HEK293 (cell line): Measurements from ENCODE around the gene TAPBPL.

ENCODE experiments used
- CTCF ChIA-PET: fragments of 350-600 bp; formaldehyde crosslinking; extraction: SDS; loops from one replicate; lab custom pipeline; 2021; ENCODE audit warnings: antibody characterized with exemption; lab: Yijun Ruan, JAX
- POLR2A ChIA-PET: fragments of 300-600 bp; formaldehyde crosslinking; extraction: SDS; loops from one replicate; lab custom pipeline; 2020; ENCODE audit warnings: antibody characterized with exemption, inconsistent platforms; lab: Yijun Ruan, JAX
- H3K27ac ChIP-seq: fragments of 200-500 bp; sonication (Bioruptor generic); 2 replicates; pipeline ENCODE4 v1.5.1; 2014; ENCODE audit warnings: low read depth, low read length, control low read depth, inconsistent platforms; ENCODE audit errors: extremely low read depth
- H3K36me3 ChIP-seq, 2 experiments: fragments of 200-500 bp in 1 of 2; sonication (Bioruptor generic) in 1 of 2; 1 replicate in 1 of 2; 2 replicates in 1 of 2; pipeline ENCODE4 v1.5.1; 2014 to 2017; ENCODE audit warnings: inconsistent platforms in 2 of 2, low read length in 2 of 2; ENCODE audit not compliant: control insufficient read depth in 2 of 2, insufficient read depth in 1 of 2
- H3K4me1 ChIP-seq: fragments of 200-500 bp; sonication (Bioruptor generic); 2 replicates; pipeline ENCODE4 v1.5.1; 2014; ENCODE audit warnings: mild to moderate bottlenecking, low read length, inconsistent platforms; ENCODE audit not compliant: control insufficient read depth, insufficient read depth
- H3K4me3 ChIP-seq: 2 replicates; pipeline ENCODE4 v1.5.1; 2011; ENCODE audit warnings: low read depth, mild to moderate bottlenecking, control low read depth, low read length, moderate library complexity
- H3K9me3 ChIP-seq: fragments of 200-500 bp; sonication (Bioruptor generic); 2 replicates; pipeline ENCODE4 v1.5.1; 2014; ENCODE audit warnings: low read depth, low read length, inconsistent platforms; ENCODE audit not compliant: control insufficient read depth, insufficient read depth
- EGR2 ChIP-seq: fragments of 450-650 bp; formaldehyde crosslinking; IDR thresholded peaks from 2 replicates; pipeline ENCODE4 v1.5.1; 2016; ENCODE audit warnings: low read depth, missing biosample characterization, missing genetic modification characterization
- GLI4 ChIP-seq: fragments of 450-650 bp; formaldehyde crosslinking; IDR thresholded peaks from 2 replicates; pipeline ENCODE4 v1.5.1; 2016; ENCODE audit warnings: missing biosample characterization, missing genetic modification characterization
- GLIS2 ChIP-seq: fragments of 450-650 bp; formaldehyde crosslinking; IDR thresholded peaks from 2 replicates; pipeline ENCODE4 v1.5.1; 2016; ENCODE audit warnings: missing biosample characterization, missing genetic modification characterization
- MYNN ChIP-seq: fragments of 450-650 bp; formaldehyde crosslinking; IDR thresholded peaks from 2 replicates; pipeline ENCODE4 v1.5.1; 2016; ENCODE audit warnings: missing biosample characterization, missing genetic modification characterization, borderline replicate concordance
- MZF1 ChIP-seq: fragments of 450-650 bp; formaldehyde crosslinking; IDR thresholded peaks from 2 replicates; pipeline ENCODE4 v1.5.1; 2017; ENCODE audit warnings: missing biosample characterization, missing genetic modification characterization, borderline replicate concordance
- RBAK ChIP-seq: fragments of 450-650 bp; formaldehyde crosslinking; IDR thresholded peaks from 2 replicates; pipeline ENCODE4 v1.5.1; 2016; ENCODE audit warnings: missing biosample characterization, missing genetic modification characterization
- SETDB1 ChIP-seq: IDR thresholded peaks from one replicate; pipeline ENCODE4 v1.6.1; 2017; ENCODE audit warnings: mild to moderate bottlenecking, low read length, moderate library complexity, mixed read lengths; ENCODE audit not compliant: insufficient read length
- YY2 ChIP-seq: fragments of 450-650 bp; formaldehyde crosslinking; IDR thresholded peaks from 2 replicates; pipeline ENCODE4 v1.5.1; 2016; ENCODE audit warnings: missing biosample characterization, missing genetic modification characterization
- ZNF112 ChIP-seq: fragments of 450-650 bp; formaldehyde crosslinking; IDR thresholded peaks from 2 replicates; pipeline ENCODE4 v1.5.0; 2017; ENCODE audit warnings: missing biosample characterization, missing genetic modification characterization
- ZNF138 ChIP-seq: fragments of 450-650 bp; formaldehyde crosslinking; IDR thresholded peaks from 2 replicates; pipeline ENCODE4 v1.5.1; 2016; ENCODE audit warnings: missing biosample characterization, missing genetic modification characterization, borderline replicate concordance
- ZNF140 ChIP-seq: fragments of 450-650 bp; formaldehyde crosslinking; IDR thresholded peaks from 2 replicates; pipeline ENCODE4 v1.5.1; 2016; ENCODE audit warnings: missing biosample characterization, missing genetic modification characterization
- ZNF155 ChIP-seq: fragments of 450-650 bp; formaldehyde crosslinking; IDR thresholded peaks from 2 replicates; pipeline ENCODE4 v1.5.1; 2016; ENCODE audit warnings: missing biosample characterization, missing genetic modification characterization
- ZNF157 ChIP-seq: fragments of 450-650 bp; formaldehyde crosslinking; IDR thresholded peaks from 2 replicates; pipeline ENCODE4 v1.5.1; 2016; ENCODE audit warnings: missing biosample characterization, missing genetic modification characterization
- ZNF214 ChIP-seq: fragments of 450-650 bp; formaldehyde crosslinking; IDR thresholded peaks from 2 replicates; pipeline ENCODE4 v1.5.1; 2017; ENCODE audit warnings: missing biosample characterization, mild to moderate bottlenecking, missing genetic modification characterization, borderline replicate concordance
- ZNF501 ChIP-seq: fragments of 450-650 bp; formaldehyde crosslinking; IDR thresholded peaks from 2 replicates; pipeline ENCODE4 v1.5.1; 2016; ENCODE audit warnings: missing biosample characterization, missing genetic modification characterization
- ZNF529 ChIP-seq: fragments of 450-650 bp; formaldehyde crosslinking; IDR thresholded peaks from 2 replicates; pipeline ENCODE4 v1.5.1; 2017; ENCODE audit warnings: missing genetic modification characterization, missing biosample characterization; ENCODE audit not compliant: insufficient replicate concordance
- ZNF544 ChIP-seq: fragments of 450-650 bp; formaldehyde crosslinking; IDR thresholded peaks from 2 replicates; pipeline ENCODE4 v1.5.0; 2017; ENCODE audit warnings: missing biosample characterization, missing genetic modification characterization
- ZNF548 ChIP-seq: fragments of 450-650 bp; formaldehyde crosslinking; IDR thresholded peaks from 2 replicates; pipeline ENCODE4 v1.5.1; 2016; ENCODE audit warnings: missing biosample characterization, missing genetic modification characterization
- ZNF549 ChIP-seq: fragments of 450-650 bp; IDR thresholded peaks from 2 replicates; pipeline ENCODE4 v1.5.1; 2018; ENCODE audit warnings: missing biosample characterization, missing genetic modification characterization, mild to moderate bottlenecking, inconsistent platforms, moderate library complexity
- ZNF76 ChIP-seq: fragments of 450-650 bp; formaldehyde crosslinking; IDR thresholded peaks from 2 replicates; pipeline ENCODE4; 2016; ENCODE audit warnings: low read depth, missing biosample characterization, missing genetic modification characterization, borderline replicate concordance
- ZXDB ChIP-seq: fragments of 450-650 bp; formaldehyde crosslinking; IDR thresholded peaks from 2 replicates; pipeline ENCODE4 v1.5.1; 2016; ENCODE audit warnings: missing biosample characterization, missing genetic modification characterization
- TF ChIP-seq, protein P1 (sequence below): fragments of 450-650 bp; formaldehyde crosslinking; IDR thresholded peaks from 2 replicates; pipeline ENCODE4 v1.5.1; 2016; ENCODE audit warnings: missing biosample characterization, missing genetic modification characterization
- TF ChIP-seq, protein P2 (sequence below): fragments of 450-650 bp; formaldehyde crosslinking; IDR thresholded peaks from 2 replicates; pipeline ENCODE4 v1.5.1; 2016; ENCODE audit warnings: missing biosample characterization, missing genetic modification characterization

Gene TAPBPL

GRCh38 chr12:6460751-6461371 is 9.0 kb downstream of the TAPBPL start (continued):
- TF ChIP-seq ZNF214 (tag by site-specific recombination) (no peak), EGR2 (tag by site-specific recombination) (no peak)

GRCh38 chr12:6461401-6462233 is 9.8 kb downstream of the TAPBPL start:
- Histone ChIP-seq H3K36me3 (peaks cover 9 to 70% of the 10 kb centered on the region in 2 experiments), H3K9me3 (no peaks in the 10 kb centered on the region), H3K4me3 (no peak overlapping the region), H3K27ac (no peak overlapping the region), H3K4me1 (no peaks in the 10 kb centered on the region)
- CTCF ChIA-PET: interaction anchor here (0.6 to 1.6 kb wide), 2 partner anchors 34 to 38 kb away, joined by 4 read pairs; no protein-coding TSS in a partner anchor
- TF ChIP-seq, protein P1, sequence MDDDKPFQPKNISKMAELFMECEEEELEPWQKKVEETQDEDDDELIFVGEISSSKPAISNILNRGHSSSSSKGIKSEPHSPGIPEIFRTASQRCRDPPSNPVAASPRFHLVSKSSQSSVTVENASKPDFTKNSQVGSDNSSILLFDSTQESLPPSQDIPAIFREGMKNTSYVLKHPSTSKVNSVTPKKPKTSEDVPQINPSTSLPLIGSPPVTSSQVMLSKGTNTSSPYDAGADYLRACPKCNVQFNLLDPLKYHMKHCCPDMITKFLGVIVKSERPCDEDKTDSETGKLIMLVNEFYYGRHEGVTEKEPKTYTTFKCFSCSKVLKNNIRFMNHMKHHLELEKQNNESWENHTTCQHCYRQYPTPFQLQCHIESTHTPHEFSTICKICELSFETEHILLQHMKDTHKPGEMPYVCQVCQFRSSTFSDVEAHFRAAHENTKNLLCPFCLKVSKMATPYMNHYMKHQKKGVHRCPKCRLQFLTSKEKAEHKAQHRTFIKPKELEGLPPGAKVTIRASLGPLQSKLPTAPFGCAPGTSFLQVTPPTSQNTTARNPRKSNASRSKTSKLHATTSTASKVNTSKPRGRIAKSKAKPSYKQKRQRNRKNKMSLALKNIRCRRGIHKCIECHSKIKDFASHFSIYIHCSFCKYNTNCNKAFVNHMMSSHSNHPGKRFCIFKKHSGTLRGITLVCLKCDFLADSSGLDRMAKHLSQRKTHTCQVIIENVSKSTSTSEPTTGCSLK (tag by site-specific recombination): no peak
- TF ChIP-seq SETDB1 (no peak), ZNF548 (tag by site-specific recombination) (no peak), MYNN (peak; percentile 80), ZNF138 (tag by site-specific recombination) (no peak)
- POLR2A ChIA-PET: interaction anchor here (1.0 to 4.3 kb wide), 2 partner anchors 9 to 73 kb away, joined by 3 to 40 read pairs; partner anchors contain the start of genes GAPDH and VAMP1

- ChIA-PET CTCF (interaction anchor here (0.6 to 1.7 kb wide), 5 partner anchors 35 to 267 kb away, joined by 3 to 11 read pairs (median 4); no protein-coding TSS in a partner anchor), POLR2A (interaction anchor here (1.8 to 4.3 kb wide), 2 partner anchors 8 to 38 kb away, joined by 4 to 40 read pairs; partner anchors contain the start of gene VAMP1)
- Histone ChIP-seq H3K4me1 (no peaks in the 10 kb centered on the region), H3K4me3 (no peak overlapping the region), H3K36me3 (peaks cover 9 to 69% of the 10 kb centered on the region in 2 experiments), H3K9me3 (no peaks in the 10 kb centered on the region), H3K27ac (no peak overlapping the region)
- TF ChIP-seq, protein P2, sequence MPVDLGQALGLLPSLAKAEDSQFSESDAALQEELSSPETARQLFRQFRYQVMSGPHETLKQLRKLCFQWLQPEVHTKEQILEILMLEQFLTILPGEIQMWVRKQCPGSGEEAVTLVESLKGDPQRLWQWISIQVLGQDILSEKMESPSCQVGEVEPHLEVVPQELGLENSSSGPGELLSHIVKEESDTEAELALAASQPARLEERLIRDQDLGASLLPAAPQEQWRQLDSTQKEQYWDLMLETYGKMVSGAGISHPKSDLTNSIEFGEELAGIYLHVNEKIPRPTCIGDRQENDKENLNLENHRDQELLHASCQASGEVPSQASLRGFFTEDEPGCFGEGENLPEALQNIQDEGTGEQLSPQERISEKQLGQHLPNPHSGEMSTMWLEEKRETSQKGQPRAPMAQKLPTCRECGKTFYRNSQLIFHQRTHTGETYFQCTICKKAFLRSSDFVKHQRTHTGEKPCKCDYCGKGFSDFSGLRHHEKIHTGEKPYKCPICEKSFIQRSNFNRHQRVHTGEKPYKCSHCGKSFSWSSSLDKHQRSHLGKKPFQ (tag by site-specific recombination): no peak
- no peak for TF ChIP-seq ZNF529 (tag by site-specific recombination)
These were observed 10.6 kb downstream of the TAPBPL start for GRCh38 chr12:6462234-6462995.

GRCh38 chr12:6463216-6463615 is 11.4 kb downstream of the TAPBPL start:
- no peak overlapping the region for H3K4me3 ChIP-seq
- H3K27ac ChIP-seq: no peak overlapping the region
- peaks cover 9 to 70% of the 10 kb centered on the region in 2 experiments for H3K36me3 ChIP-seq
- H3K4me1 ChIP-seq: no peaks in the 10 kb centered on the region
- POLR2A ChIA-PET: interaction anchor here (1.8 kb wide), 1 partner anchor 39 kb away, joined by 4 read pairs; no protein-coding TSS in a partner anchor
- CTCF ChIA-PET: interaction anchor here (0.8 to 1.7 kb wide), 8 partner anchors 11 to 268 kb away, joined by 3 to 11 read pairs (median 4); partner anchors contain the start of gene TAPBPL
- H3K9me3 ChIP-seq: no peaks in the 10 kb centered on the region
- TF ChIP-seq GLIS2 (tag by site-specific recombination): no peak
- TF ChIP-seq GLI4 (tag by site-specific recombination): no peak
- TF ChIP-seq ZNF76 (tag by site-specific recombination): no peak
- TF ChIP-seq ZNF157 (tag by site-specific recombination): no peak
- TF ChIP-seq ZNF501: no peak
- TF ChIP-seq ZXDB (tag by site-specific recombination): no peak
- no peak for TF ChIP-seq ZNF140
- no peak for TF ChIP-seq MZF1 (tag by site-specific recombination)
- TF ChIP-seq ZNF544: no peak
- TF ChIP-seq ZNF155: no peak
- no peak for TF ChIP-seq RBAK (tag by site-specific recombination)
- no peak for TF ChIP-seq YY2 (tag by site-specific recombination)
- no peak for TF ChIP-seq ZNF112 (tag by site-specific recombination)
- no peak for TF ChIP-seq ZNF549 (tag by site-specific recombination)
- TF ChIP-seq ZNF214 (tag by site-specific recombination): no peak
